HUDEP-2 (cell line): Measurements from ENCODE around the gene CPN2.

Experiments
- DNase-seq, 76 experiments: peaks; one replicate each; lab custom pipeline; 2025; ENCODE audit not compliant: unreplicated experiment in 76 of 76; lab: John Stamatoyannopoulos, UW

The CPN2 gene

GRCh38 chr3:194354315-194354714 lies 3.2 kb upstream of the CPN2 start:
- DNase-seq, result no peak

- DNase-seq, result no peak
Measured at GRCh38 chr3:194352667-194353246, 1.6 kb upstream of the CPN2 start.

- DNase-seq, result no peak
Measured at GRCh38 chr3:194351952-194352536, 916 bp upstream of the CPN2 start.

GRCh38 chr3:194350726-194351071 lies 429 bp downstream of the CPN2 start:
- DNase-seq, result no peak

- DNase-seq, result no peak
Measured at GRCh38 chr3:194348354-194348753, 2.8 kb downstream of the CPN2 start.

- no peak for DNase-seq
Measured at GRCh38 chr3:194346621-194347020, 4.5 kb downstream of the CPN2 start.

GRCh38 chr3:194346035-194346434 lies 5.1 kb downstream of the CPN2 start:
- no peak for DNase-seq

DNA sequence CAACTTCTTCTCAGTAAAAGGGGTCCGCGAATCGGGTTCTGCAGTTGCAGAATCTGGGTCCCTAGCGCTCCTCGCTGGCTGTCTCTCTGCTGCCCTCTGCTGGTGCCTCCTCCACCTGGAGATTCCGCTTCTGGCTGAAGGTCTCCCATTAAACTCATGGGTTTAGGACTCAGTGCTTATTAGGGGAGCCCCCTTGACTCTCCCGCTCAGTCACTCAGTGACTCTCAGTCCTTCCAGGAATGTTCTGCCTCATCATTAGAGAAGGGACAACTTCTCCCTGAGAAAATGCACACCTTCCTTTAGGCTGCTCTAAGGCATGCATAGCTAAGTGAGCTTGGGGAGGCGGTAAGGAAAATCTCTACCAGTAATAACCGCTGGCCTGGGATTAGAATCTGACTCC lies 7.1 kb downstream of the CPN2 start:
- peak in 61 of 76 experiments; percentile 1 to 77 (median 41) for DNase-seq

DNA sequence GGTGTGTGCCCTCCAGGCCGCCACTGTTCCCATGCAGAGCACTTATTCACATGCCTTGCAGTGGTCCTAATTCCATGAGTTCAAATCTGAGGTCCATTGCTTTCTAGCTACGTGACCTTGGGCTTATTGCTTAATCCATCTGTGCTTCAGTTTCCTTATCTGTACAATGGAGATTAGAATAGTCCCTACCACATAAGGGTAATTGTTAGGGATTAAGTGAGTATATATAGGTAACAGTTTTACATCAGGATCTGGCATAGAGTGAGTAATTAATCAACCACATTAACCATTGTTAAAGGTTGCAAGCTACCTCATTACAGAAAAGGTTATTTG lies 7.6 kb downstream of the CPN2 start:
- DNase-seq, result no peak

- no peak for DNase-seq
Measured at GRCh38 chr3:194342861-194343560, 8.1 kb downstream of the CPN2 start.

DNA sequence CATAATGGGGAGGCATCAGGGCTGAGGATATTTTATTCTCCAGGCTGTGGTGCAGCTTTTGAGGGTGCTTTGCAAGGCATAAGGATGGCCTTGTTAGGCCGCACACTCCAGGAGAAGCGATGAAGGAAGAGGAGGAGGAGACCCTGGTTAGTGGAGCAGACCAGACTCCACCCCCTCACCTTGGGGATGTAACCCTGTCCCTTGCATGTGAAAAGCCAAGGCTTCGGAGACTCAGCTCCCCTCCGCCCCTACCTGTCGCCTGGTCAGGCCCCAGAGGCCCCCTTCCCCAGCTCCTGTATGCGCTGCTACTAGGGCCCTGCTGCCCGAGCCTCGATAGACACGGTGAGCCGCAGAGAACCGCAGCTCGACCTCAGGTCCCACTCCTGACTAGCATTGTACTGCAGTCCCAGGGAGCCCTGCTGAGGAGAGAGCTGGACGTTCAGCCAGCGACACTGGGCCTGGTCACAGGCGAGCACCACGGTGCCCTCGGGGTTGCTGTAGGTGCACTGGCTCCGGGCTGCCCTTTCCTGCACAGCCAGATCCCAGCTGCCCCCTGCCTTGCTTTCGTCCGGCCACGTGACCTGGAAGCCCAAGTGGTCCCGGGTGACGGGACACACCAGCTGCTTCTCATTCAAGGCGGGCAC lies 10.2 kb downstream of the CPN2 start:
- no peak for DNase-seq

GRCh38 chr3:194339840-194340239 lies 11.3 kb downstream of the CPN2 start:
- DNase-seq, result no peak

DNA sequence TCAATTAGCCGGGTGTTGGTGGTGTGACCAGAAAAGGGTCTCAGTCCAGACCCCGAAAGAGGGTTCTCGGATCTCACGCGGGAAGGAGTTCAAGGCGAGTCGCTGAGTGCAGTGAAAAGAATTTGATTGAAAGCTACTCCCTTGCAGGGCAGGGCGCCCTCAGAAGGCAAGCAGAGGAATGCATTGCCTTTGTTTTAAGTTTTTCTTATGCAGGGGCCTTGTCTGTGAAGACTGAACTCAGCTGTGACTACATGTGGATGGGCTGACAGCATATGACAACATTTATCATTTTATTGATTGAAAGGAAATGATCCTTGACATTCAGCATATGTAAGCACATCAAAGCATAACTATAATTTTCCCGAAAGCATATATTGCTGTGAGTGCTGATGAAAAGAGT lies 11.8 kb downstream of the CPN2 start:
- no peak for DNase-seq

DNA sequence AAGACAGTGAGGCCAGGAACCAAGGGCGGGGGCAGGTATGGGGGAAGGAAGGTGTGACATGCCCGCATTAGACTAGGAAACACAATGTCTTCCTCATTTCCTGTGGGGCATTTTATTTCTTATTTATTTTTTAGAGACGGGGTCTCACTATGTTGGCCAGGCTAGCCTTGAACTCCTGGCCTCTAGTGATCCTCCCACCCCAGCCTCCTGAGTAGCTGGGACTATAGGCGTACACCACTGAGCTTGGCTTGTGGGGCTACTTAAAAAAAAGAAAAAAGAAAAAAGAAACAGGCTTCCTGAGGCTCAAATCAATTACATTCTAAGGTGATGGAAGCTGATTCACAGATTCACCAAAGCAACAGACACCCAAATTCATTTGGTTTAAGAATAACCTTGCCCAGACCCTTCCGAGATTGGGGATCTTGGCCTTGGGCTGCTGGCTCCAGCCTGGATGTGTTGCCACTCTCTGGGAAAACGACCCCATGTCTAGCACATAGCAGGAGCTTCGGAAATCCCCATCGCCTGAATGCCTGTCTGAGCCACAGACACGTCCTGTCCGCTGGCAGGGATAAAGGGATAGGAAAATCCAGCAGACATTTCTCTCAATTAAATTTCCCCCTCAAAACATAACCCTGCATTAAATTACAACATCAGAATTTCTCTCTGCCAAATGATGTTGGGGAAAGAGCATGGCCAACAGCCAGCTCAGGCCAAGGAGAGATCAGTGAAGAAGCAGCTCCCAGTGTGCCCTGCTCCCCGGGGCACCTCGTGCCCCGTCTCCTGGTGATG lies 13.0 kb downstream of the CPN2 start:
- no peak for DNase-seq

DNA sequence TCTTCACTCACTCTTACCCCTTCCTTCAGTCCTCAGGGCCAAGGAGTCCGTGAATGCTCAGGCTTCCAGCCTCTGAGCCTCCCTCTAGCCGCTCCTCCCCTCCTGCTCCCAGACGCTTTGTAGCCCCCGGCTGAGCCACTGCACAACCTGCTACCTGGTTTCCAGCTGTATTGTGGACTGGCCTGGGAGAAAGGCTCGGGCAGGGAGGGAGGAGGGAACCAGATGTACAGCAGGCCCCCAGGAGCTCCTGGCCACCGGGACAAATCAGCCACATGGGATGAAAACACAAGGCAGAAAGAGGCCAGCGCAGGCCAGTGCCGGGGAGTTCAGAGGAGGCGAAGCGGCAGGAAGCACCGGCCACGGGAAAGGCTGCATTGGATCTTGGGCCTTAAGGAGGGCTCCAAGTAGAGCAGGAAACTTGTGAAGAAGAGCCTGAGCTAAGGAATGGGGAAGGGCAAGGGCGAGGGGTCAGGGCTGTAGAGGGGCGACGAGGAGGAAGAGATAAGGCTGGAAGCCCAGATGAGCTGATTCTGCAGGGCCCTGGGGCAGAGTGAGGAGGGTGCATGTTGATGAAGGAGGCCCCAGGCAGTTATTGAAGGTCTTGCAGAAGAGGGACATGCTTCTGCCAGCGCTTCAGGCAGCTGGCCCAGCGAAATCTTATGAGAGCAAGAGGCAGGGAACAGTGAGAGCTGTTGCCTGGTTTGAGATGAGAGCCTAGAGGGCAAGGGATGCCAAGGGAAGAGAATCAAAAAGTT lies 14.3 kb downstream of the CPN2 start:
- no peak for DNase-seq

GRCh38 chr3:194333981-194334320 lies 17.2 kb downstream of the CPN2 start:
- no peak for DNase-seq

GRCh38 chr3:194333212-194333980 lies 17.7 kb downstream of the CPN2 start:
- no peak for DNase-seq

- no peak for DNase-seq
Measured at GRCh38 chr3:194332858-194333211, 18.3 kb downstream of the CPN2 start.

- DNase-seq, result no peak
Measured at GRCh38 chr3:194330579-194330978, 20.5 kb downstream of the CPN2 start.

DNA sequence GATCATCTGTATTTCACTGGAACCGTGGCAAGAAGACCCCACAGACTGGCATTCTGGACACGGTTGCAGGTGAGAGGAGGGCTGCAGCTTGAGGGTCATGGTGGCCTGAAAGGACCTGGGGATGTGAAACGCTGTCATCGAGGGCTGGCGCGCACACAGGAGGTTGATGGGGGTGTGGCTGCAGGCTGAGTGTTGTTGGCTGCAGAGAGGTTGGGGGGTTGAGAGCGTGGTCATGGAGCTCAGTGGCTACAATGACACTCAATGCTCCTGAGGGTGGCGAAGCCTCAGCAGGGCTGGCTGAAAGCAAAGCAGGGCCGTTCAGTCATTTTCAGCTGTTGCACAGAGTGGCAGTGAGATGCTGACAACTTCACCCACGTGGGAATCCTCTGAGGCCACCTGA lies 21.0 kb downstream of the CPN2 start:
- no peak for DNase-seq
